HS-5 (cell line): ENCODE data around the gene AKR7A2.

Experiments used
- DNase-seq: peaks from one replicate; pipeline ENCODE4 v3.0.0-alpha.2; 2012; ENCODE audit warnings: low read depth

Gene AKR7A2

GRCh38 chr1:19311931-19312781 lies at the start of gene AKR7A2, which contains the start of gene SLC66A1:
TSS of gene AKR7A2 (minus strand) at chr1:19312144. CDS start at chr1:19312124, 20 bp downstream.
TSS of gene SLC66A1 (plus strand) at chr1:19312326. CDS start at chr1:19317678, 5,352 bp downstream.
- peak; percentile 60 for DNase-seq

GRCh38 chr1:19360843-19361610 lies 49.1 kb upstream of the AKR7A2 start:
- DNase-seq = no peak

- DNase-seq = no peak
Measured at GRCh38 chr1:19360432-19360831, 48.5 kb upstream of the AKR7A2 start.

- DNase-seq = no peak
Measured at GRCh38 chr1:19360016-19360415, 48.1 kb upstream of the AKR7A2 start.

- DNase-seq = no peak
Measured at GRCh38 chr1:19359357-19359756, 47.4 kb upstream of the AKR7A2 start.

GRCh38 chr1:19358710-19359109 lies 46.8 kb upstream of the AKR7A2 start:
- DNase-seq = no peak

- DNase-seq = no peak
Measured at GRCh38 chr1:19357299-19357986, 45.5 kb upstream of the AKR7A2 start.

- DNase-seq = no peak
Measured at GRCh38 chr1:19356266-19356665, 44.3 kb upstream of the AKR7A2 start.

GRCh38 chr1:19354531-19354981 lies 42.6 kb upstream of the AKR7A2 start:
- no peak for DNase-seq

- DNase-seq = no peak
Measured at GRCh38 chr1:19353596-19353995, 41.7 kb upstream of the AKR7A2 start.

- DNase-seq = no peak
Measured at GRCh38 chr1:19352839-19353238, 40.9 kb upstream of the AKR7A2 start.

- no peak for DNase-seq
Measured at GRCh38 chr1:19351873-19352272, 39.9 kb upstream of the AKR7A2 start.

- DNase-seq = no peak
Measured at GRCh38 chr1:19350566-19350965, 38.6 kb upstream of the AKR7A2 start.

GRCh38 chr1:19349999-19350398 lies 38.1 kb upstream of the AKR7A2 start:
- DNase-seq = no peak

- no peak for DNase-seq
Measured at GRCh38 chr1:19348441-19349198, 36.7 kb upstream of the AKR7A2 start.

GRCh38 chr1:19347533-19348172 lies 35.7 kb upstream of the AKR7A2 start:
- no peak for DNase-seq

GRCh38 chr1:19346026-19346425 lies 34.1 kb upstream of the AKR7A2 start:
- no peak for DNase-seq

GRCh38 chr1:19345391-19345790 lies 33.4 kb upstream of the AKR7A2 start:
- DNase-seq = no peak

GRCh38 chr1:19344831-19345230 lies 32.9 kb upstream of the AKR7A2 start:
- no peak for DNase-seq

- no peak for DNase-seq
Measured at GRCh38 chr1:19344372-19344810, 32.4 kb upstream of the AKR7A2 start.
